ENCODE results near the gene TMSB10. TPM values are rescaled to one million over a fixed set of nuclear protein-coding genes. Genes with fewer than 3 reads are reported as not detected.

TMSB10 gene
- total RNA-seq, 1 experiment from 2014 or later = 869 TPM

DNA sequence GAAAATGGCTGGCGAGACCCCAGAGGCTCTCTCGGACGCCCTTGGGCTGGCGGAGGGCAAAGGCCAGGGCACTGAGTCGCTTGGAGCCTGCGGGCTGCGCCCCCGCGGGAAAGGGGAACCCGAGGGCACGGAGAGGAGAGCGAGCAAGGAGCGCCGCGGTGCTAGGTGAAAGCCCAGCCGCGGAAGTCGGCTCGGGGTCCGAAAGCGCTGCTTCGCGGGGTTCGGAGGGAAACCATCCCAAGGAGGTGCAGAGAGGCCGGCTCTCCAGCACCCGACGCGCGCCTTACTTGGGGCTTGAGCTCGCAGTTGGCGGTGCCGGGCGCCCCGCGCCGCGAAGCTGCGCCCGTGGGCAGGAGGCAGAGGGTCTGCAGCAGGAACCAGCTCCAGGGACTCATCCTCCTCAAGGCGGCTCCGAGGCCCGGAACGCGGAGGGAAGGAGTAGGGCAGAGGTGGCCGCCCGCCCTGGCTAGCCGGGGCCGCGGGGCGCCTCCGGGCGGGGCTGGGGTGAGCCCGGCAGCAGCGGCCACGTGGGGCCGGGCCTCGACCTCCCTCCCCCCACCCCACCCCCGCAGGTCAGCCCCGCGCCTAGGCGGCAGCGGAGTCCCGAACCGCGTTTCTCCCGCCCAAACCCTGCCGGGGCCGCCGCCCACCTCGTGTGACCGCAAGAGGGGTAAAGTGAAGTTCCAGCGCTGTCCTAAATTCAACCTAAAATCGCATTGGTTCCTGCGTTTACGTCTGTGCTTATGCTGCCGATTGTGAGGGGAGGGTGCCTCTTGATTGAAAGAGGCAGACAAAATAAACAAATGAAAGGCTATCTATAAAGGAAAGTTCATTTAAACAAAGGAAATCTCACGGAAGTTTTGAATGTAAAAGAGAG, 24.6 kb upstream of the TMSB10 start, which contains the start of gene TRABD2A (continued):
- TF ChIP-seq, protein P1, sequence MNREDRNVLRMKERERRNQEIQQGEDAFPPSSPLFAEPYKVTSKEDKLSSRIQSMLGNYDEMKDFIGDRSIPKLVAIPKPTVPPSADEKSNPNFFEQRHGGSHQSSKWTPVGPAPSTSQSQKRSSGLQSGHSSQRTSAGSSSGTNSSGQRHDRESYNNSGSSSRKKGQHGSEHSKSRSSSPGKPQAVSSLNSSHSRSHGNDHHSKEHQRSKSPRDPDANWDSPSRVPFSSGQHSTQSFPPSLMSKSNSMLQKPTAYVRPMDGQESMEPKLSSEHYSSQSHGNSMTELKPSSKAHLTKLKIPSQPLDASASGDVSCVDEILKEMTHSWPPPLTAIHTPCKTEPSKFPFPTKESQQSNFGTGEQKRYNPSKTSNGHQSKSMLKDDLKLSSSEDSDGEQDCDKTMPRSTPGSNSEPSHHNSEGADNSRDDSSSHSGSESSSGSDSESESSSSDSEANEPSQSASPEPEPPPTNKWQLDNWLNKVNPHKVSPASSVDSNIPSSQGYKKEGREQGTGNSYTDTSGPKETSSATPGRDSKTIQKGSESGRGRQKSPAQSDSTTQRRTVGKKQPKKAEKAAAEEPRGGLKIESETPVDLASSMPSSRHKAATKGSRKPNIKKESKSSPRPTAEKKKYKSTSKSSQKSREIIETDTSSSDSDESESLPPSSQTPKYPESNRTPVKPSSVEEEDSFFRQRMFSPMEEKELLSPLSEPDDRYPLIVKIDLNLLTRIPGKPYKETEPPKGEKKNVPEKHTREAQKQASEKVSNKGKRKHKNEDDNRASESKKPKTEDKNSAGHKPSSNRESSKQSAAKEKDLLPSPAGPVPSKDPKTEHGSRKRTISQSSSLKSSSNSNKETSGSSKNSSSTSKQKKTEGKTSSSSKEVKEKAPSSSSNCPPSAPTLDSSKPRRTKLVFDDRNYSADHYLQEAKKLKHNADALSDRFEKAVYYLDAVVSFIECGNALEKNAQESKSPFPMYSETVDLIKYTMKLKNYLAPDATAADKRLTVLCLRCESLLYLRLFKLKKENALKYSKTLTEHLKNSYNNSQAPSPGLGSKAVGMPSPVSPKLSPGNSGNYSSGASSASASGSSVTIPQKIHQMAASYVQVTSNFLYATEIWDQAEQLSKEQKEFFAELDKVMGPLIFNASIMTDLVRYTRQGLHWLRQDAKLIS (CRISPR knock-in tag; IDR thresholded peaks at IDR 0.05; ENCODE audit: borderline replicate concordance) = no peak
- TF ChIP-seq ZNF263 (CRISPR knock-in tag; IDR thresholded peaks at IDR 0.05; ENCODE audit: low read depth) = no peak
- TF ChIP-seq, protein P2, sequence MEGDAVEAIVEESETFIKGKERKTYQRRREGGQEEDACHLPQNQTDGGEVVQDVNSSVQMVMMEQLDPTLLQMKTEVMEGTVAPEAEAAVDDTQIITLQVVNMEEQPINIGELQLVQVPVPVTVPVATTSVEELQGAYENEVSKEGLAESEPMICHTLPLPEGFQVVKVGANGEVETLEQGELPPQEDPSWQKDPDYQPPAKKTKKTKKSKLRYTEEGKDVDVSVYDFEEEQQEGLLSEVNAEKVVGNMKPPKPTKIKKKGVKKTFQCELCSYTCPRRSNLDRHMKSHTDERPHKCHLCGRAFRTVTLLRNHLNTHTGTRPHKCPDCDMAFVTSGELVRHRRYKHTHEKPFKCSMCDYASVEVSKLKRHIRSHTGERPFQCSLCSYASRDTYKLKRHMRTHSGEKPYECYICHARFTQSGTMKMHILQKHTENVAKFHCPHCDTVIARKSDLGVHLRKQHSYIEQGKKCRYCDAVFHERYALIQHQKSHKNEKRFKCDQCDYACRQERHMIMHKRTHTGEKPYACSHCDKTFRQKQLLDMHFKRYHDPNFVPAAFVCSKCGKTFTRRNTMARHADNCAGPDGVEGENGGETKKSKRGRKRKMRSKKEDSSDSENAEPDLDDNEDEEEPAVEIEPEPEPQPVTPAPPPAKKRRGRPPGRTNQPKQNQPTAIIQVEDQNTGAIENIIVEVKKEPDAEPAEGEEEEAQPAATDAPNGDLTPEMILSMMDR (IDR thresholded peaks at IDR 0.05) = no peak
- TF ChIP-seq ZNF423 (CRISPR knock-in tag; IDR thresholded peaks at IDR 0.05) = no peak
- no peak for TF ChIP-seq SMAD4 (CRISPR knock-in tag; IDR thresholded peaks at IDR 0.05)
- TF ChIP-seq, protein P3, sequence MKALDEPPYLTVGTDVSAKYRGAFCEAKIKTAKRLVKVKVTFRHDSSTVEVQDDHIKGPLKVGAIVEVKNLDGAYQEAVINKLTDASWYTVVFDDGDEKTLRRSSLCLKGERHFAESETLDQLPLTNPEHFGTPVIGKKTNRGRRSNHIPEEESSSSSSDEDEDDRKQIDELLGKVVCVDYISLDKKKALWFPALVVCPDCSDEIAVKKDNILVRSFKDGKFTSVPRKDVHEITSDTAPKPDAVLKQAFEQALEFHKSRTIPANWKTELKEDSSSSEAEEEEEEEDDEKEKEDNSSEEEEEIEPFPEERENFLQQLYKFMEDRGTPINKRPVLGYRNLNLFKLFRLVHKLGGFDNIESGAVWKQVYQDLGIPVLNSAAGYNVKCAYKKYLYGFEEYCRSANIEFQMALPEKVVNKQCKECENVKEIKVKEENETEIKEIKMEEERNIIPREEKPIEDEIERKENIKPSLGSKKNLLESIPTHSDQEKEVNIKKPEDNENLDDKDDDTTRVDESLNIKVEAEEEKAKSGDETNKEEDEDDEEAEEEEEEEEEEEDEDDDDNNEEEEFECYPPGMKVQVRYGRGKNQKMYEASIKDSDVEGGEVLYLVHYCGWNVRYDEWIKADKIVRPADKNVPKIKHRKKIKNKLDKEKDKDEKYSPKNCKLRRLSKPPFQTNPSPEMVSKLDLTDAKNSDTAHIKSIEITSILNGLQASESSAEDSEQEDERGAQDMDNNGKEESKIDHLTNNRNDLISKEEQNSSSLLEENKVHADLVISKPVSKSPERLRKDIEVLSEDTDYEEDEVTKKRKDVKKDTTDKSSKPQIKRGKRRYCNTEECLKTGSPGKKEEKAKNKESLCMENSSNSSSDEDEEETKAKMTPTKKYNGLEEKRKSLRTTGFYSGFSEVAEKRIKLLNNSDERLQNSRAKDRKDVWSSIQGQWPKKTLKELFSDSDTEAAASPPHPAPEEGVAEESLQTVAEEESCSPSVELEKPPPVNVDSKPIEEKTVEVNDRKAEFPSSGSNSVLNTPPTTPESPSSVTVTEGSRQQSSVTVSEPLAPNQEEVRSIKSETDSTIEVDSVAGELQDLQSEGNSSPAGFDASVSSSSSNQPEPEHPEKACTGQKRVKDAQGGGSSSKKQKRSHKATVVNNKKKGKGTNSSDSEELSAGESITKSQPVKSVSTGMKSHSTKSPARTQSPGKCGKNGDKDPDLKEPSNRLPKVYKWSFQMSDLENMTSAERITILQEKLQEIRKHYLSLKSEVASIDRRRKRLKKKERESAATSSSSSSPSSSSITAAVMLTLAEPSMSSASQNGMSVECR (CRISPR knock-in tag; IDR thresholded peaks at IDR 0.05; ENCODE audit: borderline replicate concordance) = peak; percentile 6; the same call in 1 of the 2 replicates
- TF ChIP-seq, protein P4, sequence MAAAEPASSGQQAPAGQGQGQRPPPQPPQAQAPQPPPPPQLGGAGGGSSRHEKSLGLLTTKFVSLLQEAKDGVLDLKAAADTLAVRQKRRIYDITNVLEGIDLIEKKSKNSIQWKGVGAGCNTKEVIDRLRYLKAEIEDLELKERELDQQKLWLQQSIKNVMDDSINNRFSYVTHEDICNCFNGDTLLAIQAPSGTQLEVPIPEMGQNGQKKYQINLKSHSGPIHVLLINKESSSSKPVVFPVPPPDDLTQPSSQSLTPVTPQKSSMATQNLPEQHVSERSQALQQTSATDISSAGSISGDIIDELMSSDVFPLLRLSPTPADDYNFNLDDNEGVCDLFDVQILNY (CRISPR knock-in tag; IDR thresholded peaks at IDR 0.05) = peak; percentile 55; the same call in 1 of the 2 replicates

DNA sequence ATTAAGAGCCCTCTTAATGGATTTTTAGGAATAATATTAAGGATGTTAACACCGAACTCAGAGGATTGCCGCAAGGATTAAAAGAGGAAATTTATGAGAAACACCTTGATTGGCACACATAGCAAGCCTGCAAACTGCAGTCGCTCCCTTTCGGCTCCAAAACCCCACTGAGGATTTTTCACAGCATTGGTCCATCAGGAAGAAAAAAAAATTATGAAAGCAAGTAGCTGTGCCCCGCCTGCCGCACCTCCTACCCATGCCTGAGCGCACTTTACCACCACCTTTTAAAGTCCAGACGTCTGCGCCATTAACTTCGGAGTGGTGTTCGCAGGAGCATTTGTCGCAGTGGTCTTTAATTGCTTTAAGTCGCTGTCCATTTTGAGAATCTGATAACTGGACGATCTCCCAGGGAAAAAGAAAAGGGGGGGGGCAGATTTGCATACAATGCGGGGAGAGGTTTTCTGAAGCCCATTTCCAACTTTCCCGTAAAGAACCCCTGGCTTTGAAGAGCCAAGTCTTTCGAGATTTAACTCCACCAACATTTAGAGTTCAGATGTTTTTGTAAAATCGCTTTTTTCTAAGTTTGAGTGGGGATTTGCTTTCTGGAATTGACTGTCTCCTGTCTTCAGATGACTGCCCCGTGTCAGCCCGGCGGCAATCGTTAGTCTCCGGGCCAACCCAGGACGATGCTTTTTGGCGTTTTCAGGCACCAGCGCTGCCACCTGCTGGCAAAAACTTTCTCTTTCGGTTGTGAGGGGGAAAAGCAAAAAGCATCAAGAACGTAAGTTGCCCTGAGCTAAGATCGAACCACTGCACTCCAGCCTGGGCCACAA, 23.7 kb upstream of the TMSB10 start:
- Mint-ChIP-seq H3K4me1 (peaks cover 10% of the 10 kb centered on the region), H3K27ac (no peak overlapping the region), H3K9me3 (no peaks in the 10 kb centered on the region), H3K27me3 (ENCODE audit: low read depth) (peaks cover 88% of the 10 kb centered on the region), H3K36me3 (no peaks in the 10 kb centered on the region), H3K4me3 (peak overlapping the region; percentile 72)
- DNase-seq (ENCODE audit: low spot score) (peak; percentile 85), ATAC-seq (peak; percentile 63)
- POLR2A ChIA-PET = interaction anchor here (1.6 kb wide), 1 partner anchor 25 kb away, joined by 5 read pairs; no protein-coding TSS in a partner anchor
- CTCF ChIA-PET = interaction anchor here (0.6 to 4.3 kb wide), 30 partner anchors 9 to 419 kb away, joined by 3 to 62 read pairs (median 4); partner anchors contain the start of gene TMSB10
- TF ChIP-seq GABPB1 (CRISPR knock-in tag; IDR thresholded peaks at IDR 0.05) (peak; percentile 34; the same call in 1 of the 2 replicates), ZNF121 (CRISPR knock-in tag; IDR thresholded peaks at IDR 0.05) (peak; percentile 97)
- TF ChIP-seq, protein P5, sequence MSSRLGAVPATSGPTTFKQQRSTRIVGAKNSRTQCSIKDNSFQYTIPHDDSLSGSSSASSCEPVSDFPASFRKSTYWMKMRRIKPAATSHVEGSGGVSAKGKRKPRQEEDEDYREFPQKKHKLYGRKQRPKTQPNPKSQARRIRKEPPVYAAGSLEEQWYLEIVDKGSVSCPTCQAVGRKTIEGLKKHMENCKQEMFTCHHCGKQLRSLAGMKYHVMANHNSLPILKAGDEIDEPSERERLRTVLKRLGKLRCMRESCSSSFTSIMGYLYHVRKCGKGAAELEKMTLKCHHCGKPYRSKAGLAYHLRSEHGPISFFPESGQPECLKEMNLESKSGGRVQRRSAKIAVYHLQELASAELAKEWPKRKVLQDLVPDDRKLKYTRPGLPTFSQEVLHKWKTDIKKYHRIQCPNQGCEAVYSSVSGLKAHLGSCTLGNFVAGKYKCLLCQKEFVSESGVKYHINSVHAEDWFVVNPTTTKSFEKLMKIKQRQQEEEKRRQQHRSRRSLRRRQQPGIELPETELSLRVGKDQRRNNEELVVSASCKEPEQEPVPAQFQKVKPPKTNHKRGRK (CRISPR knock-in tag; IDR thresholded peaks at IDR 0.05; ENCODE audit: borderline replicate concordance) = no peak
- TF ChIP-seq, protein P2 (IDR thresholded peaks at IDR 0.05) = peak; percentile 37; the same call in 1 of the 2 replicates
